ENCODE measurements around the gene FGD5.

The FGD5 gene

GRCh38 chr3:14818804-14819500 lies at the start of gene FGD5:
Gene FGD5, plus strand, starts transcription at chr3:14818962. Its CDS starts 110 bp downstream, at chr3:14819072.
- no peak for DNase-seq (ENCODE audit: low spot score)

GRCh38 chr3:14769544-14770325 lies 49.0 kb upstream of the FGD5 start:
- no peak for DNase-seq (ENCODE audit: low spot score)

GRCh38 chr3:14770591-14770990 lies 48.2 kb upstream of the FGD5 start:
- no peak for DNase-seq (ENCODE audit: low spot score)

- no peak for DNase-seq (ENCODE audit: low spot score)
These were observed 46.9 kb upstream of the FGD5 start for GRCh38 chr3:14771593-14772497.

GRCh38 chr3:14772533-14773138 lies 46.1 kb upstream of the FGD5 start:
- DNase-seq (ENCODE audit: low spot score) = no peak

- DNase-seq (ENCODE audit: low spot score) = no peak
These were observed 45.5 kb upstream of the FGD5 start for GRCh38 chr3:14773281-14773680.

GRCh38 chr3:14773691-14774128 lies 45.1 kb upstream of the FGD5 start:
- no peak for DNase-seq (ENCODE audit: low spot score)

- DNase-seq (ENCODE audit: low spot score) = no peak
These were observed 44.3 kb upstream of the FGD5 start for GRCh38 chr3:14774431-14774830.

- DNase-seq (ENCODE audit: low spot score) = no peak
These were observed 43.8 kb upstream of the FGD5 start for GRCh38 chr3:14775011-14775410.

- no peak for DNase-seq (ENCODE audit: low spot score)
These were observed 43.2 kb upstream of the FGD5 start for GRCh38 chr3:14775563-14775962.

- no peak for DNase-seq (ENCODE audit: low spot score)
These were observed 39.6 kb upstream of the FGD5 start for GRCh38 chr3:14779069-14779685.

GRCh38 chr3:14780927-14781507 lies 37.7 kb upstream of the FGD5 start:
- no peak for DNase-seq (ENCODE audit: low spot score)

GRCh38 chr3:14783480-14784086 lies 35.2 kb upstream of the FGD5 start:
- no peak for DNase-seq (ENCODE audit: low spot score)

GRCh38 chr3:14784087-14784681 lies 34.6 kb upstream of the FGD5 start:
- DNase-seq (ENCODE audit: low spot score) = no peak

- DNase-seq (ENCODE audit: low spot score) = no peak
These were observed 33.3 kb upstream of the FGD5 start for GRCh38 chr3:14785207-14786155.

- DNase-seq (ENCODE audit: low spot score) = no peak
These were observed 32.4 kb upstream of the FGD5 start for GRCh38 chr3:14786369-14786768.

- no peak for DNase-seq (ENCODE audit: low spot score)
These were observed 31.1 kb upstream of the FGD5 start for GRCh38 chr3:14787630-14788029.

- DNase-seq (ENCODE audit: low spot score) = no peak
These were observed 30.1 kb upstream of the FGD5 start for GRCh38 chr3:14788644-14789043.

GRCh38 chr3:14789221-14789620 lies 29.5 kb upstream of the FGD5 start:
- DNase-seq (ENCODE audit: low spot score) = no peak
